GM21526 (cell line): Measurements from ENCODE around the gene APOC4.
"Not testable (repeated sequence)": the region's sequence is repeated elsewhere in the genome, so short reads cannot be mapped to it uniquely, and the experiment has no call there.

Experiments used
- ATAC-seq: cut with Tn5 transposase; IDR thresholded peaks from one replicate; pipeline ENCODE4 v1.9.1; 2021; ENCODE audit warnings: moderate library complexity; ENCODE audit not compliant: unreplicated experiment, low FRiP score

The APOC4 gene

GRCh38 chr19:44942067-44942571 is at the start of gene APOC4:
Gene APOC4, plus strand, starts transcription at chr19:44942237. Its CDS starts 41 bp downstream, at chr19:44942278.
- ATAC-seq: no peak

GRCh38 chr19:44892932-44893331 is 49.1 kb upstream of the APOC4 start:
- ATAC-seq: no peak

GRCh38 chr19:44893332-44894051 is 48.5 kb upstream of the APOC4 start:
- ATAC-seq: no peak

- no peak for ATAC-seq
These were observed 48.0 kb upstream of the APOC4 start for GRCh38 chr19:44894052-44894400.

- no peak for ATAC-seq
These were observed 47.1 kb upstream of the APOC4 start for GRCh38 chr19:44894946-44895345.

- no peak for ATAC-seq
These were observed 44.2 kb upstream of the APOC4 start for GRCh38 chr19:44897835-44898234.

GRCh38 chr19:44900328-44901244 is 41.5 kb upstream of the APOC4 start:
- ATAC-seq: no peak

- ATAC-seq: no peak
These were observed 38.8 kb upstream of the APOC4 start for GRCh38 chr19:44903216-44903601.

- ATAC-seq: no peak
These were observed 38.2 kb upstream of the APOC4 start for GRCh38 chr19:44903602-44904425.

GRCh38 chr19:44904426-44904994 is 37.5 kb upstream of the APOC4 start:
- no peak for ATAC-seq

- ATAC-seq: no peak
These were observed 36.4 kb upstream of the APOC4 start, which contains the start of gene APOE for GRCh38 chr19:44905437-44906160. Gene APOE, plus strand, starts transcription at chr19:44905796. Its CDS starts 829 bp downstream, at chr19:44906625.

GRCh38 chr19:44907613-44908012 is 34.4 kb upstream of the APOC4 start:
- ATAC-seq: no peak

GRCh38 chr19:44908074-44908835 is 33.8 kb upstream of the APOC4 start:
- no peak for ATAC-seq

- no peak for ATAC-seq
These were observed 33.2 kb upstream of the APOC4 start for GRCh38 chr19:44908836-44909261.

GRCh38 chr19:44909775-44910174 is 32.3 kb upstream of the APOC4 start:
- ATAC-seq: no peak

GRCh38 chr19:44911896-44912295 is 30.1 kb upstream of the APOC4 start:
- ATAC-seq: not testable (repeated sequence)

- ATAC-seq: no peak
These were observed 29.2 kb upstream of the APOC4 start for GRCh38 chr19:44912854-44913253.

- not testable (repeated sequence) for ATAC-seq
These were observed 28.3 kb upstream of the APOC4 start for GRCh38 chr19:44913512-44914432.
